ENCODE data around the gene PRMT1.

The PRMT1 gene

DNA sequence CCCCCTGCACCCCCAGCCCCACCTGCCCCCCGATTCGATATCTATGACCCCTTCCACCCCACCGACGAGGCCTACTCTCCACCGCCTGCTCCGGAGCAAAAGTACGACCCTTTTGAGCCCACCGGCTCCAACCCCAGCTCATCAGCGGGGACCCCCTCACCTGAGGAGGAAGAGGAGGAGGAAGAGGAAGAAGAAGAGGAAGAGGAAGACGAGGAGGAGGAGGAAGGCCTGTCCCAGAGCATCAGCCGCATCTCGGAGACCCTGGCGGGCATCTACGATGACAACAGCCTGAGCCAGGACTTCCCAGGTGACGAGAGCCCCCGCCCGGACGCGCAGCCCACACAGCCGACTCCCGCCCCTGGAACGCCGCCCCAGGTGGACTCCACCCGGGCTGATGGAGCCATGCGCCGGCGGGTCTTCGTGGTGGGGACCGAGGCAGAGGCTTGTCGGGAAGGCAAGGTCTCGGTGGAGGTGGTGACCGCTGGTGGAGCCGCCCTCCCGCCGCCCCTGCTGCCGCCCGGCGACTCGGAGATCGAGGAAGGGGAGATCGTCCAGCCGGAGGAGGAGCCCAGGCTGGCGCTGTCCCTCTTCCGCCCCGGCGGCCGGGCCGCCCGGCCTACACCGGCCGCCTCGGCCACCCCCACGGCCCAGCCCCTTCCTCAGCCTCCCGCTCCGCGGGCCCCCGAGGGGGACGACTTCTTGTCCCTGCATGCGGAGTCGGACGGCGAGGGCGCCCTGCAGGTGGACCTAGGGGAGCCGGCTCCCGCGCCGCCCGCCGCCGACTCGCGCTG, 25.8 kb upstream of the PRMT1 start:
- no peak for DNase-seq (ENCODE audit: insufficient read length, low spot score)
- no peak for FAIRE-seq

DNA sequence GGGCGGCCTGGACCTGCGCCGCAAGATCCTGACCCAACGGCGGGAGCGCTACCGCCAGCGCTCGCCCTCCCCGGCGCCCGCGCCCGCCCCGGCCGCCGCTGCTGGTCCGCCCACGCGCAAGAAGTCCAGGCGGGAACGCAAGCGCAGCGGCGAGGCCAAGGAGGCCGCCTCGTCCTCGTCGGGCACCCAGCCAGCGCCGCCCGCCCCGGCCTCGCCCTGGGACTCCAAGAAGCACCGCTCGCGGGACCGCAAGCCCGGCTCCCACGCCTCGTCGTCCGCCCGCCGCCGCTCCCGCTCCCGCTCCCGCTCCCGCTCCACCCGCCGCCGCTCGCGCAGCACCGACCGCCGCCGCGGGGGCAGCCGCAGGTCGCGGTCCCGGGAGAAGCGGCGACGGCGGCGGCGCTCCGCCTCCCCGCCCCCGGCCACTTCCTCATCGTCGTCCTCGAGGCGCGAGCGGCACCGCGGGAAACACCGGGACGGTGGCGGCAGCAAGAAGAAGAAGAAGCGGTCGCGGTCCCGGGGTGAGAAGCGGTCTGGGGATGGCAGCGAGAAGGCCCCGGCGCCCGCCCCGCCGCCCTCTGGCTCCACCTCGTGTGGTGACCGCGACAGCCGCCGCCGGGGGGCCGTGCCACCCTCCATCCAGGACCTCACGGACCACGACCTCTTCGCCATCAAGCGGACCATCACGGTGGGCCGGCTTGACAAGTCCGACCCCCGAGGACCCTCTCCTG, 25.1 kb upstream of the PRMT1 start:
- no peak for FAIRE-seq
- DNase-seq (ENCODE audit: insufficient read length, low spot score), result no peak

DNA sequence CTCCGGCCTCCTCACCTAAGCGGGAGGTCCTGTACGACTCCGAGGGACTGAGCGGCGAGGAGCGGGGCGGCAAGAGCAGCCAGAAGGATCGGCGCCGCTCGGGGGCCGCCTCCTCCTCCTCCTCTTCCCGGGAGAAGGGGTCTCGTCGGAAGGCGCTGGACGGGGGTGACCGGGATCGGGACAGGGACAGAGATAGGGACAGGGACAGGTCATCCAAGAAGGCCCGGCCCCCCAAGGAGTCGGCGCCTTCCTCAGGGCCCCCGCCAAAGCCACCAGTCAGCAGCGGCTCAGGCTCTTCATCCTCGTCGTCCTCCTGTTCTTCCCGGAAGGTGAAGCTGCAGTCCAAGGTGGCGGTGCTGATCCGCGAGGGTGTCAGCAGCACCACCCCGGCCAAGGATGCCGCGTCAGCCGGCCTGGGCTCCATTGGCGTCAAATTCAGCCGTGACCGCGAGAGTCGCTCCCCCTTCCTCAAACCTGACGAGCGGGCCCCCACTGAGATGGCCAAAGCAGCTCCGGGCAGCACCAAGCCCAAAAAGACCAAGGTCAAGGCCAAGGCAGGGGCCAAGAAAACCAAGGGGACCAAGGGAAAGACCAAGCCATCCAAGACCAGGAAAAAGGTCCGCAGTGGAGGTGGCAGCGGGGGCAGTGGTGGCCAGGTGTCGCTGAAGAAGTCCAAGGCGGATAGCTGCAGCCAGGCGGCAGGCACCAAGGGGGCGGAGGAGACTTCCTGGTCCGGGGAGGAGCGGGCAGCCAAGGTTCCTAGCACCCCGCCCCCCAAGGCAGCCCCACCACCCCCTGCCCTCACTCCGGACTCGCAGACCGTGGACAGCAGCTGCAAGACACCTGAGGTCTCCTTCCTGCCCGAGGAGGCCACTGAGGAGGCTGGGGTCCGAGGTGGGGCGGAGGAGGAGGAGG, 24.3 kb upstream of the PRMT1 start:
- FAIRE-seq, result no peak
- DNase-seq (ENCODE audit: insufficient read length, low spot score), result no peak

DNA sequence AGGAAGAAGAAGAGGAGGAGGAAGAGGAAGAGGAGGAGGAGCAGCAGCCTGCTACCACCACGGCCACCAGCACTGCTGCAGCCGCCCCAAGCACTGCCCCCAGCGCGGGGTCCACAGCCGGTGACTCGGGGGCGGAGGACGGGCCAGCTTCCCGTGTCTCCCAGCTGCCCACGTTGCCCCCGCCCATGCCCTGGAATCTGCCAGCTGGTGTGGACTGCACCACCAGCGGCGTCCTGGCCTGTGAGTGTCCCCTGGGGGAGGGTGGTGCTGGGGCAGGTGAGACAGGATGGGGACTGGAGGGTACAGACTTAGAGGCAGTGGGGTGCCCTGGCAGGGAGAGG, 23.6 kb upstream of the PRMT1 start:
- FAIRE-seq, result no peak
- no peak for DNase-seq (ENCODE audit: insufficient read length, low spot score)

DNA sequence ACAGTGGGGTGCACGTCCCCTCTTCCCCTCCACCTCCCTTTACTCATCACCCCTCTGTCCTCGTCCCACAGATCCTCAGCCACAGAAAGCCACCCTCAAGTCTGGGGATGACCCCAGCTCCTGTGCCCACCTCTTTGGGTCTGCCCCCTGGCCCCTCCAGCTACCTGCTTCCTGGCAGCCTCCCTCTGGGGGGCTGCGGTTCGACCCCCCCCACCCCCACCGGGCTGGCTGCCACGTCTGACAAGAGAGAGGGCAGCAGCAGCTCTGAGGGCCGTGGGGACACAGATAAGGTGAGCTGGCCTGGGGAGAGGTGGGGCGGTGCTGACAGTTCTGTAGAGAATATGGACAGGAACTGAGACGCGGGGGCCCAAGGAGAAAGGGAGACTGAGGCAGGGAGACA, 22.5 kb upstream of the PRMT1 start:
- no peak for FAIRE-seq
- DNase-seq (ENCODE audit: insufficient read length, low spot score), result no peak

DNA sequence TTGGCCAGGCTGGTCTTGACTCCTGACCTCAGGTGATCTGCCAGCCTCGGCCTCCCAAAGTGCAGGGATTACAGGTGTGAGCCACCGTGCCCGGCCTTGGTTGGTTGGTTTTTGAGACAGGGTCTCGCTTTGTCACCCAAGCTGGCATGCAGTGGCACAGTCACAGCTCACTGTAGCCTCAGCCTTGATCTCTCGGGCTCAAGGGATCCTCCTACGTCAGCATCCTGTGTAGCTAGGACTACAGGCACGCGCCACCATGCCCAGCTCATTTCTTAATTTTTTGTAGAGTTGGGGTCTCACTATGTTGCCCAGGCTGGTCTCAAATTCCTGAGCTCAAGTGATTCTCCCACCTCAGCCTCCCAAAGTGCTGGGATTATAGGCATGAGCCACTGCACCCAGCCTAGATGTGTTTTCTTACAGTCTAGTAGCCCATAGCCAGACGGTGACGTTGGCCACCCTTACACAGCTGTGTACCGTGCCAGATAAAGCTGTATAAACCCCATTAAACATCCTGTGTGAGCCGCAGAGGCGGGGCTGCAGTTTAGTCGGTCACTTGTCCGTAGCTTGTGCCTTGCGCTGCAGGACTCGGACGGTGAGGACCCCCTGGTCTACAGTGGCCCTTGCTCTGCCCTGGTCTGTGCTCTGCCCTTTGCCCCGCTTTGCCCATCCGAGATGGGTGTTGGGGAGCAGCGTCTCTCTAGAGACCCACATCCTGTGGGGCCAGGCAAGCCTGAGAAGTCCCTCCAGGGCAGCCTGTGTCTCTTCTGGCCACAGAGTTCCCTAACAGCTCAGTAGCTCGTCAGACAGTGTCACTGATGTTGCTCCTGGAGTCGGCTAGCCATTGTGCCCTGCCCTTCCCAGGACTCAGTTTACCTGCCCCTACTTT, 21.3 kb upstream of the PRMT1 start:
- no peak for FAIRE-seq

DNA sequence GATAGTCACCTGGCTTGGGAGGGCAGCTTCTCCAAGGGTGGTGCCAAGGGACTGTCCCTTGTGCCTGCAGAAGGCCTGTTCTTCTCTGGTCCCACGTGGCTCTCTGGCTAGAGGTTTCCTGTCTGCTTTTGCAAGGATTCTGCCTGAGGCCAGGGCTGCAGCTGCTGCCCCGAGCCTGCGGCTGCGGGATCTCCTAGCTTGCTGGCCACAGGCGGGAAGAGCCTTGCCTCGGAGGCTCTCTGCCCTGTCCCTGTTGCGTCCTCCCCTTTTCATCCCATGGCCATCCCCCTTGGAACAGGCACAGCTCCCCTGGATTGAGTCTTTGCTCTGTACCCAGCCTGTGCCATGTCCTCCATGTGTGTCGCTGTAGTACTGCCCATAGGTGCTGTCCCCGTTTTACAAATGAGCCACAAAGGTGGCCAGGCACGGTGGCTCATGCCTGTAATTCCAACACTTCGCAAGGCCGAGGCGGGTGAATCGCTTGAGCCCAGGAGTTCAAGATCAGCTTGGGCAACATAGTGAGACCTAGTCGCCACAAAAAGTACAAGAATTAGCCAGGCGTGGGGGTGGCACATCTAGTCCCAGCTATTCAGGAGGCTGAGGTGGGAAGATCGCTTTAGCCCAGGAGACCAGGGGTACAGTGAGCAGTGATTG, 20.5 kb upstream of the PRMT1 start:
- no peak for DNase-seq (ENCODE audit: insufficient read length, low spot score)
- no peak for FAIRE-seq

More for the DNA sequence above, 21.3 kb upstream of the PRMT1 start:
- DNase-seq (ENCODE audit: insufficient read length, low spot score), result no peak

DNA sequence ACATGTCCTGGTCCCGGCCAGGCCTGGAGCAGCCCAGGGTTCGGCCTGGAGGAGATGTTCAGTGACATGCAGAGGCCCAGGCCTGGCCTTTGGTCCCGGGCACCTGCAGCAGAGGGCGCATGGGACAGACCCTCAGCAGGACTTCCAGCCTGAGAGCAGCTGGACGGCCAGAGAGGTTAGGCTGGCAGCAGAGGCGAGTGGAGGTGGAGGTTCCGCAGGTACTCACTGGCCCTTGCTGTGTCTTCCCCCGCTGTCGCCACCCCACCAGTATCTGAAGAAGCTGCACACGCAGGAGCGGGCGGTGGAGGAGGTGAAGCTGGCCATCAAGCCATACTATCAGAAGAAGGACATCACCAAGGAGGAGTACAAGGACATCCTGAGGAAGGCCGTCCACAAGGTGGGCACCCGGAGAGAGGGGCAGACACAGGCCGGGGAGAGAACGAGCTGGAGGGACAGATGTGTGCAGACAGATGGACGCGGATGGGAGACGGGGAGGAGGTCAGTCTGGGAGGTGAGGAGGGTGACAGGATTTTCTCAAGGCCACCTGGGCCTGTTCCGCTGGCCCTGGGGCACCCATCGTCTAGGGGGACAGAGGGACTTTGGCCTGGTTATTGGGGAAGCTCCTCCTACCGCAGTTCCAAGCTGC, 19.5 kb upstream of the PRMT1 start:
- DNase-seq (ENCODE audit: insufficient read length, low spot score) (no peak), FAIRE-seq (no peak)

DNA sequence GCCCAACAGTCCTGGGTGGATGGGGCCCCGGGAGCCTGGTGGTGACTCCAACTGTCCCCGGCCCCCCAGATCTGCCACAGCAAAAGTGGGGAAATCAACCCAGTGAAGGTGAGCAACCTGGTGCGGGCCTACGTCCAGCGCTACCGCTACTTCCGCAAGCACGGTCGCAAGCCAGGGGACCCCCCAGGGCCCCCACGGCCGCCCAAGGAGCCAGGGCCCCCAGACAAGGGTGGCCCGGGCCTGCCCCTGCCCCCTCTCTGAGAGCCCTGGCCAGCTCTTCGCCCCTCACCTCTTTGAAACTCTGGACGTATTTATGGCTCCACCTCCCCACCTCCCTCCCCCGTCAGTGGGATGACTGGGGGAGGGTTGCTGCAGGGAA, 18.9 kb upstream of the PRMT1 start:
- FAIRE-seq, result no peak

DNA sequence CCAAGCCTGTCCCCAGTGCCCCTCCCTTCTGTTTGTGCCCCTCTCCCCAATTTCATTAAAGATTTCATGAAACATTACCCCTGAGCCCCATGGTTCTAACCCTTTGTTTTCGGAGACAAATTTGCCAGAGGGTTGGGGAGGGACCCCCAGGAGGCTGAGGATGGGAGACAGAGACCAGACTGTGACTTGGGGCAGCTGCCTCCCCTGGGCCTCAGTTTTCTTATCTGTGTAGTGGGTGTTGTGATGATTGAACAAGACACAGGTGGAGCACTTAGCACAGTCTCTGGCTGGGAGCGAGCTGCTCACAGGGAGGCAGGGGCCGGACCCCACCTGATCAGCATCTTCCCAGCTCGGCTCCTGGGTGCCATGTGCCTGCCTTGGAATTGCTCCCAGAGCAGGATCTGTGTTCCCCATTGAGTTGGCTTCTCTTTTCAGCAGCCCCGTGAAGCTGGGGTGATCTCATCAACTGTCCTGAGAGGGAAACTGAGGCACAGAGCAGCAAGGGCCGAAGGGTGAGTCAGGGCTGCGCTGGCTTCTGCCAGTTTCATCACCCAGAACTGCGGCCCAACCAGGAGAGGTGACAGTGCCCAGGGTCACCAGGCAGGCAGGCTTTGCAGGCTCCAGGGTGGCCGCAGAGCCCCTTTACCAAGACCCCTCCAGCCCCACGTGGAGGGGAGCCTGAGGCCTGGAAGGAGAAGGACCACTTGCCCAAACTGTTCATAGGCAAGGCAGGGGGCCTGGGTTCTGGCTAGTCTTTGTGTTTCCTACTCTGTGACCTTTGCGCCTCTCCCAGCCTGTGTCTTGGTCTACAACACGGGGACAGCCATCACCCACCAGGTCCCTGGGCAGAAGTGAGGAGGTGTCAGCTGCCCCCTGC, 18.3 kb upstream of the PRMT1 start:
- DNase-seq (ENCODE audit: insufficient read length, low spot score) (no peak), FAIRE-seq (no peak)

More for the DNA sequence above, 18.9 kb upstream of the PRMT1 start:
- DNase-seq (ENCODE audit: insufficient read length, low spot score), result no peak

DNA sequence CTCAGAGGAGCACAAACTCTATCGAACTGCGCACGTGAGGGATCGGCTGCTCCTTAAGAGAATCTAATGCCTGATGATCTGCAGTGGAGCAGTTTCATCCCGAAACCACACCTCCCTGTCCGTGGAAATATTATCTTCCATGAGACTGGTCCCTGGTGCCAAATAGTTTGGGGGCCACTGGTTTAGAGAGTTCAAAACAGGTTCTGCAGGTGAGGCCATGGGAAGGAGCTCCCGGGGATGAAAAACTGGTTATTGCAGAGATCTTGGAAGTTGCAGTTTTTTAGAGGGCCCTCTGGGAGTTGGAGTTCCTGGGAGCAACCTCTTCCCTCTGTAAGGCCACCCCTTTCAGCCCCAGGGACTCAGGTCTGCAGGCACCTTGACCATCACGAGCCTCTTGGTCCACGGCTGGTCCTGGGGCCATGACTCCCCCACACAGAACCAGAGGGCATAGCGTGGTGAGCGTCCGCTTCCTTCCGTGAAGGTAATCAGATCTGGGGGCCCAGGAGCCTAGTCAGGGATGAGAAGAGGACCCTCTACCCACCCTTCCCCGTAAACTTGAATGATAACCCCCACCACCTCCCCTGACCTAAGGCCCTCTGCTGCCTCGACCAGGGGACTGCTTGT, 16.6 kb upstream of the PRMT1 start:
- DNase-seq (ENCODE audit: insufficient read length, low spot score), result no peak
- no peak for FAIRE-seq

DNA sequence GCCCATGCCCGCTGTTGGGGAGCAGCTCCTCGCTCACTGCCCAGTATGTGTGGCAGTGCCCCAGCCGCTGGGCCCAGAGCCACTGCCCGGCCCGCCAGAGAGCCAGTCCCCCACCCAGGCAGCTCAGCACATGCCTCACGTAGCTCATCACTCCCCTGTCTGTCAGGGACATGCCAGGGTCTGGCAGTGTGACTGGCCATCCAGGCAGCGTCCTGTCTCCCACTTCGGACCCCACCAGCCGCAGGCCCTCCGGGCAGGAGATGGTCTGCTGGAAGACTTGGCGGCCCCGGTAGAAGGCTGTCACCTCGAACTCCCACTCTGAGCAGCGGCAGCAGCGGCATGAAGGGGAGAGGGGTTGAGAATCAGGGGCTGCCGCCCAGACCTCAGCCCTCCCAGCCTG, 15.1 kb upstream of the PRMT1 start:
- DNase-seq (ENCODE audit: insufficient read length, low spot score) (no peak), FAIRE-seq (no peak)

DNA sequence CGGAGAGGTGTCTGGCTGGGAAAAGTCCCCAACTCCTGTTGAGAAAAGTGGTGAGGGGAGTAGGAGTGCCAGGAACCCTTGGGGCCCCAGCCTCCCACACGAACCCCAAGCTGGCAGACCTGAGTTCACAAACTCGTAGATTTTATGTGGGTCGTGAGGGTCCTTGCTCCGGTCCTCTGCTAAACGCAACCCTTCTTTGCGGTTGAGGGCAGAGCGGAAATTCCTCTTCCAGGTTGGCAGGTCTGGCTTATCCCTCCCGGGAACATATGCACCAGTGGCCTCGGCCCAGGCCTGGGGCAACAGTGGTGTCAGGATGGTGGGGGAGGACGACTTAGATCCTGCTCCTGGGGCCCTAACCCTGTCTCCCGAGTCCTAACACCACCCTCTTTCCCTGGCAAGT, 13.8 kb upstream of the PRMT1 start:
- DNase-seq (ENCODE audit: insufficient read length, low spot score), result no peak

DNA sequence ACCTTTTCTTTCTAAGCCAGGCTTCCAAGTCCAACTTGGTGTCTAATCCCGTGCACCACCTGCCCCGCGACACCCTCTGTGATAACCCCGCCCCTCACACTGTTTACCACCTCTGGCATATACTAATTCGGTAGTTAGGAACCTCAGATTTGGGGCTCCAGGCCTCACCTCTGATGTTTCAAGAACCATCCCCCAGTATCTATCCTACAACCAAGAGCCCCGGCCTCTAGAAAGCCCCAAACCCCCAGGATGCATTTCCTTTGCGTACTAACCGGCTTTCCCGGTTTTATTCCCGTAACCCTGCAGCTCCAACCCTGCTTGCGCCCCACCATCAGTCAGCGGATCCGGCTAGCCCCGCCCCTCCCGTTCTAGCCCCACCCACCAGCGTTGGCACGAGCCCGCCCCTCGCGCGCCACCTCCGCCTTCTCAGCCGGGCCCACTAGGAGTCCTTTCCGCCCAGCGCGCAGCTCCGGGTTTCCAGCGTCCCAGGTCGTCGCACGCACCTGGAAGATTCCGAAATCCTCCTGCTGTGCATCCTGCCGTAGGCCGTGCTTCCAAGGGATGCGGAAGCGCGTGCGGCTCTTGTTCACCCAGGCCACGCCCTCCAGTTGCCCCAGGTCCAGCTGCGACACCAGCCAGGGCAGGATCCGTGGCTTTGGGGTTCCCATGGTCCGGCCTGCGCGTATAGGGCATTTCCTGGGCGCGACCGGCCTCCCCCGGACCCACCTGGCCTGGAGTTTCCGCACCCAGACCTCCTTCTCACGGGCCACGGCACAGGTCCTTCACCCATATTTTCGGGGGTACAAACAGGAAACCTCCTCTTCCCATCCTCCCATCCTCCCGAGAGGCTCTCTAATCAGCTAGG, 12.7 kb upstream of the PRMT1 start:
- FAIRE-seq, result peak; percentile 78
- peak; percentile 81 for DNase-seq (ENCODE audit: insufficient read length, low spot score)

More for the DNA sequence above, 13.8 kb upstream of the PRMT1 start:
- FAIRE-seq, result no peak

DNA sequence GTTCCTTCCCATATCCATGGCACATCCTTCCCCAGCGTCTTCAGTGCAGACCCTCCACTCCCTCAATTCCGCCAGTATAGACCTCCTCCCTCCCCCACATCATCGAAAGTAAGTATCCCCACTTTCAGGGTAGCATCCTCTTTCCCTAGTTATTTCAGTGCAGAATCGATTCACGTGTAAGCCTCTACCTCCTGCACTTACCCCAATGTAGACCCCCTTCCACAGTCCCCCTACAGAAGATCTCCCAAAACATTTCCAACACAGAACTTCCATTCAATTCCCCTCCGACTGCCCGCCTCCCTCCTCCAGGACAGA, 12.1 kb upstream of the PRMT1 start:
- FAIRE-seq (no peak), DNase-seq (ENCODE audit: insufficient read length, low spot score) (no peak)

DNA sequence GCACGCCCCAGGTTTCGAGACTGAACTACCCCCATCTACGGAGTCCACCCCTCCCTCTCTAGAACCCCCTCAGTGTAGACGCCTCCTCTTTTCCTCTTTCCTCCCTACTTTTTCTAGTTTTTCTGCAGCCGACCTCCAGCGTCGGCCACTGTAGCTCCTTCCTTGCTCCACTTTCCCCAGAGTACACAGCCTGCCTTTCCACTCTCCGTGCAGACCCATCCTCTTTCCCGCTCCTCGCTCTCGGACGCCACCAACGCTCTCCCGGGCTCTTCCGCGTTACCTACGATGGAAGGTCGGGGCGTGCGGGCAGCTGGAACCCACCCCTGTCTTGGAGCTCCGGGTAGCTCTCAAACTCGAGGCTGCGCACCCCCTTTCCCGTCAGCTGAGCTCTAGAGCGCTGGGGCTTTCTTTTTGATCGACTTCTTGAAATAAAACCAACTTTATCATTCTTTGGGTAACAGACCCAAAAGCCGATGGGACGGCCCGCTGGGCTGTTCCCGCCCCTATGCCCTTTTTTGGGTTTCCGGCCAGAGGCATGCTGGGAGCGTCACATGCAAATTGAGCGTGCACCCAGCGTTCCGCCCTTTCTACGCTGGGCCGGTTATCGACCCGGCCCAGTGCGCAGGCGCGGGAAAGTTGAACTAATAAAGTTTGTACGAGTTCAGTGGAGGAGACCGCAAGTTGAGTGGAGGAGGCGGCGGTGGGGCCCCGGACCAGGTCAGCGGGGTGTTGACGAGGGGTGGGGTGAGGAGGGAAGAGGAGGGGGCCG, 11.5 kb upstream of the PRMT1 start, which contains the start of the genes BCL2L12 and IRF3:
BCL2L12 (plus strand) TSS at position 583 of the 769 bp plus-strand sequence. CDS start 760 bp downstream, outside the sequence.
IRF3 (minus strand) TSS at position 507 of the 769 bp plus-strand sequence. CDS start 1,019 bp downstream, outside the sequence.
- peak; percentile 79 for FAIRE-seq
- DNase-seq (ENCODE audit: insufficient read length, low spot score), result peak; percentile 92

All from HTR-8/SVneo (cell line).